HG03159 (cell line): ENCODE data around the gene SIN3A.
"Not testable (repeated sequence)": the region's sequence is repeated elsewhere in the genome, so short reads cannot be mapped to it uniquely, and the experiment has no call there.

Source experiments
- ATAC-seq: cut with Tn5 transposase; IDR thresholded peaks from one replicate; pipeline ENCODE4 v1.9.1; 2021; ENCODE audit warnings: mild to moderate bottlenecking, moderate library complexity; ENCODE audit not compliant: unreplicated experiment

Gene SIN3A

DNA sequence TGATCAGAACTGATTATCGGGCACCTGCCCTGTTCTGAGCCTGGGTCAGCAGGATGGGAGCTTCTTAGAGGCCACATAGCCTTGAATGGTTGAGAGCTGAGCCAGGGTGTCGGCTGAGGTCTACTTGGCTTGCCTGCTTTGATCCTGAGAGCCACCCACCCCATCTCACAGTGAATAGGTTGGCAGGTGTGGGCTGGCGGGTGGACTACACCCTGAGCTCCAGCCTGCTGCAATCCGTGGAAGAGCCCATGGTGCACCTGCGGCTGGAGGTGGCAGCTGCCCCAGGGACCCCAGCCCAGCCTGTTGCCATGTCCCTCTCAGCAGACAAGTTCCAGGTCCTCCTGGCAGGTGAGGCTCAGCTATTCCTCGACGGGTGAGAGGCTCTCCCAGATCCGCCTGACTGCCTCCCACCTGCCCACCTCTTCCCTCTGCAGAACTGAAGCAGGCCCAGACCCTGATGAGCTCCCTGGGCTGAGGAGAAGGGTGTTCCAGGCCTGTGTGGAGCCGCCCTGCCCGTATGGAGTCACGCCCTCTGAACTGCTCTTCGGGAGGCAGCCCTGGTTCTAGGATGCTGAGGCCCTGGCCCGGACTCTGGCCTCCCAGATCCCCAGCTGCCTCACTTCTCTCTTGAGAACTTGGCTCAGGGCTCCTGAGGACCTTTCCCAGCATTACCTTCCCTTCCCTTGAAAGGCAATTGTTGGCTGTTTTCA is 111.8 kb downstream of the SIN3A start:
- ATAC-seq: no peak

DNA sequence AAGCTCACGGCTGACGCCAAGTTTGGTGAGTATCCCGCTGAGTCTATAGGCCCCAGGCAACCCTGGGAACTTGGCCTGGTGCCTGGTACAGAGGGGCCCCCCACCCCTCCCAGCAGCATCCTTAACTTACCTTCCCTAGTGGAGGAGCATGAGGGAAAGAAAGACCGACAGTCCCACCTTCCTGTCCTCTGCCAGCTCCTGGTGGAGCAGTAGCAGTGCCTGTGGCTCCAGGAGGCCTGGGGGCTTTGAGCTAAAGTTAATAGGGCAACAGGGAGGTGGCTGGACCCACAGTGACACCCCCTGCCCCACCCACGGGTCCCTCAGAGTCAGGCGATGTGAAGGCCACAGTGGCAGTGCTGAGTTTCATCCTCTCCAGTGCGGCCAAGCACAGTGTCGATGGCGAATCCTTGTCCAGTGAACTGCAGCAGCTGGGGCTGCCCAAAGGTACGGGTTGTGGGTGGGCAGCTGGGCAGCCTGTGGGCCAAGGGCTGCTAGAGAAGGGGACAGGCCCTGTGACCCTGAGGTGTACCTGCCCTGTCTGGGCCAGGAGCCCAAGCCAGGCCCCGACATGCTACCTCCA is 112.7 kb downstream of the SIN3A start:
- no peak for ATAC-seq

DNA sequence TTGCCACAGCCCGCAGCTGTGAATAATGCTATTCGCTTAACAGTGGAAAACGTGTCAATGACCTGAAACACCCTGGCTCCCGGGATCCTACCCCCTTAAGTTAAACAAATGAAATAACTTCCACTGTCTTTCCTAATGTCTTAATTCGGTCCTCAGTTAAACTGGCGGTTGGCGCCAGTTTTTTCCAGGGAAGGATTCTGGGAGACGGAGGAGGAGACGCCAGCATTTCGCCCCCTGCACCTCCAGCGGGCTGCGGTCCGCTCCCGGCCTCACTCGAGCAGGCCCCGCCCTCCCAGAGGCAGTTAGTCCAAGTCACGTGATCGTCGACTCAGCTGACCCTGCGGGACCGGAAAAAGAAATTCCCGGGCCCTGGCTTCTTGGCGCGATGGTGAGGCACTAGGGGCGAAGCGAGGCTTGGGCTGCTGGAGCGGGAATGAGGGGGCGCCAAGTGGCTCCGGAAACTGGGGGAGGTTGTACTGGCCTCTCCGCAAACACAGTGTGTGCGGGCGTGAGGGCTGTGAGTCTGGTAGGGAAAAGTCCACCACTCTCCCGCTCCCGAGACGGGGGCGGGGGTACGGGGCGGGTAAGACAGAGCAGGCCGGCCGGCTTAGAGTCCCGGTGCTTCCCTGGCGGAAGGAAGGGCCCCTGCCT is 115.7 kb downstream of the SIN3A start, which contains the start of gene COMMD4:
COMMD4 (plus strand) TSS at position 359 of the 651 bp plus-strand sequence; CDS start at position 386, 27 bp downstream.
- ATAC-seq: peak; percentile 69

DNA sequence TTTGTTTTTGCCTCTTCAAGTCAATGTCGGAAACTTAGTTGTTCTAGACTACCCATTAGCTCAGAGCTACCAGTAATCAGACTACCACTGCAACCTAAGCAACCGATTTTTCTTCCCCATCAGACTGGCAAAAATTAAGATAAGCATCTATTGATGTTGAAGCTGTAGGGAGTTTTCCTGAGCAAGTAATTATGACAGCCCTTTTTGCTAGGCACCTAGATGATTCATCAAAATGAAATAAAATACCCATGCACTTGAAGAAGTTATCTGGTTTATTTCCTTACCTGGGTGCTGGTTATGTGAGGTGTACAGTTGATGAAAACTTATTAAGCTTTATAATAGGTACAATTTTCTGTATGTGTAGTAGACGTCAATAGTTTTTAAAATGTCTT is 116.2 kb downstream of the SIN3A start:
- no peak for ATAC-seq

DNA sequence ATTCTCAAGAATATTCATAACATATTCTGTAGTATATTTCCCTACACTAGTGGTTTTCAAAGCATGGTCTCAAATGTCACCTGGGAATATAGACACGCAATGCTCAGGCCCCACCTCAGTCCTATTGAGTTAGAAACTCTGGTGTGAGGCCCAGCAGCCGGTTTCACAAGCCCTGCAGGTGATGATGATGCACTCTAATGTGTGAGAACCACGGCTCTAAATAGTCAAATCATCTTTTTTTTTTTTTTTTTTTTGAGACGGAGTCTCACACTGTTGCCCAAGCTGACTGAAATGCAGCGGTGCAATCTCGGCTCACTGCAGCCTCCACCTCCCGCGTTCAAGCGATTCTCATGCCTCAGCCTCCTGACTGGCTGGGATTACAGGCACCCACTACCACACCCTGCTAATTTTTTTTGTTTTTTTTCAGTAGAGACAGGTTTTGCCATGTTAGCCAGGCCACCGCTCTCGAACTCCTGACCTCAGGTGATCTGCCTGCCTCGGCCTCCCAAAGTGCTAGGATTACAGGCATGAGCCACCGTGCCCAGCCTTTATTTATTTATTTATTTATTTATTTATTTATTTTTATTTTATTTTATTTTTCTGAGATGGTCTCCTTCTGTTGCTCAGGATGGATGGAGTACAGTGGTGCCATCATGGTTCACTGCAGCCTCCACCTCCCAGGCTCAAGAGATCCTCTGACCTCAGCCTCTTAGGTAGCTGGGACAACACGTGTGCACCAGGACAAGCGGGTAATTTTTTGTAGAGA is 117.7 kb downstream of the SIN3A start:
- ATAC-seq: not testable (repeated sequence)

DNA sequence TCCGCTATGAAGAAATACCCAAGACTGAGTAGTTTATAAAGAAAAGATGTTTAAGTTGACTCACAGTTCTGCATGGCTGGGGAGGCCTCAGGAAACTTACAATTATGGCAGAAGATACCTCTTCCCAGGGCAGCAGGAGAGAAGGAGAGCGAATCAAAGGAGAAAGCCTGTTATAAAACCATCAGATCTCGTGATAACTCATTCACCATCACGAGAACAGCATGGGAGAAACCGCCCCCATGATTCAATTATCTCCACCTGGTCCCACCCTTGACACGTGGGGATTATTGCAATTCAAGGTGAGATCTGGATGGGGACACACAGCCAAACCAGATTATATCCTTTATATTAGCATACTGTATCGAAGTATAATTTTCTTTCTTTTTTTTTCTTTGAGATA is 119.4 kb downstream of the SIN3A start:
- ATAC-seq: not testable (repeated sequence)

DNA sequence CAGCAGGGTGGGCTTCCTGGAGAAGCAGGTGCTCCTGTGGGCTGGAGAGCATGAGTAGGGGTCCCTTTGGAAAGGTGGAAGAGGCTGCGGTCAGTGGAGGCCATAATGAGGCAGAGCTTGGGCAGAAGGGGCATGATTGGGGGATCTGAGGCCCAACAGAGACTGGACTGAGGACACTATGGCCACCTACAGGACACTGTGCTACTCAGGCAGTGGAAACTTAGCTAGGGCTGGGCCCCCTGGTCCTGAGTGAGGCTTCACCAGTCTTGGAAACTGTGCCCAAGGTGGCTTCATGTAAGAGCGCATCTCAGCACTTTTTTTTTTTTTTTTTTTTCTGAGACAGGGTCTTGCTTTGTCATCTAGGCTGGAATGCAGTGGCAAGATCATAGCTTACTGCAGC is 121.9 kb downstream of the SIN3A start:
- no peak for ATAC-seq

DNA sequence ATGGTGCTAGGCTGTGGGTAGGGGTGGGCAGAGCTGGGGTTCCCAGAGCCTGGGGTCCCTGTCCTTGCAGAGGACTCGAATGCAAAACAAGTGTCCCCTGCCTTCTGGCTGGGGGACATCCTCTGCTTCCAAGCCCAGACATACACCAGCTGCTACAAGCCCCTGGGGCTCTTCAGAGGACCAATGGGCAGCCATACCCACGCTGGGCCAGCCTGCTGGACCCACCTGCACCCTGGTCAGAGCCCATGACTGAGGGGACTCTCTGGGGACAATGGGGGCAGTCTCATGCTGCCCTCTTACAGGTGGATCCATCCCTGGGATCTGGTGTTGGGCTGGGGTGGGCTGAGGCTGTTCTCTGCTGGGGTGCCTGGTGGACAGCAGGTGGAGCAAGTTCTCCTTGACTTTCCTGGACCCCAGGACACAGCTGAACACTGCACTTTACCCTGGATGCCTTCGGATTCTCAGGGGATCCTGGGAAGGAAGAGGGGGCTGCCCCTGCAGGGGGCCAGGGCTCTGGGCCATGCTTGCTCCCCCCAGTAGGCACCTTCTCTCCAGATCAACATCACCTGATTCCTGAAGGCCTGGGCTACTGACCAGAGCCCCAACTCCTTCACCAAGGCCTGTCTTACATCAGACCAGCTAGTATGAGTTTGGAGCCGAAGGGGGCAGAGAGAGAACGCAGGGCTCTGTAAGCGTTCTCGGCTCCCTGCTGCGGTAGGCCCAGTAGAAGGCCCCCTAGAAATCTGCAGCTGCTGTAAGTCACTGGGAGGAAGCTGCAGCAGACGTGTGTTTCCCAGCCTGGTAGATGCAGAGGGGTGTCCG is 122.8 kb downstream of the SIN3A start:
- no peak for ATAC-seq

DNA sequence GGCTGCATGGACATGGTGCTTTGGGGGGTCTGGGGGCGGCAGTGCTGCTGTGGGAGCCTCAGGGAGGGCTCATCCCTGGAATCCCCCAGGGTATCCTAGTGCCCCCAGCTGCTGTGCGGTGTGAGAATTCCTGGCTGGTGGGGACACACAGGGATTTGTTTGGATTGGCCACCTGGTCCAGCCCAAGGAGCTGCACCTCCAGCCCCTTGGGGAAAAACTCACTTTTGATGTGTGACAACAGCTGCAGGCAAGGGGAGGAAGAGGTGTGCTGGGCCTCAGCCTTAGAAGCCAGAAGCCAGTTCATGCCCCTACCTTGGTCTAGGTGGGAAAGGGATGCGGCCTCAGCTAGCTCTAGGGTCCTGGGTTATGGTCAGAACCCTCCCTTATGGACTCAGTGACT is 124.0 kb downstream of the SIN3A start:
- no peak for ATAC-seq

DNA sequence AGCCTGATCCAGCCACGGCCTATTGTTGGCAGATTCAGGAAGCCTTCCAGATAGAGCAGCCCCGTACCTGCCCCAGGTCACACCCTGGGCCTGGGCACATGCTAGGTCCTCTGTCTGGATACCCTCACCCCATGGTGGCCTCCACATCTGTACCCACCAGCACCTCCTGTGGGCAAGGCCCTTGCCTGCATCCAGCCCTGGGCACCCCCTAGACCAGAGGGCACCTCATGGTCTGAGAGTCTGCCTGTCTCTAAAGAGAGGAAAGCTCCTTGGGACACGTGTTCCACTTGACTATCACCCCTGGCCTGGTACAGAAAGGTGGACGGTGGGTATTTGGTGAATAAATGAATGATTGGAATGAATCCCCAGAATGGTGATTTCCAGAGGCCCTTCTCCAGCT is 124.5 kb downstream of the SIN3A start:
- ATAC-seq: no peak

DNA sequence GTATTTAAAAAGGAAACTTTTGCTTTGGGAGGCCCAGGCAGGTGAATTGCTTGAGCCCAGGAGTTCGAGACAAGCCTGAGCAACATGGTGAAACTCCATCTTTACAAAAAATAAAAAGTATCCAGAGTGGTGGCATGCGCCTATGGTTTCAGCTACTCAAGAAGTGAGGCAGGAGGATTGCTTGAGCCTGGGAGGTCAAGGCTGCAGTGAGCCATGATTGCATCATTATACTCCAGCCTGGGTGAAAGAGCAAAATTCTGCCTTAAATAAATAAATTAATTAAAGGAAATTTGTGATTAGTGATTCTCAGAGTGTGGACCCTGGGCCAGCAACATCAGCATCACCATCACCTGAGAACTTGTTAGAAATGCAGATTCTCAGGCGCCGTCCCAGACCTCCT is 125.6 kb downstream of the SIN3A start:
- no peak for ATAC-seq

DNA sequence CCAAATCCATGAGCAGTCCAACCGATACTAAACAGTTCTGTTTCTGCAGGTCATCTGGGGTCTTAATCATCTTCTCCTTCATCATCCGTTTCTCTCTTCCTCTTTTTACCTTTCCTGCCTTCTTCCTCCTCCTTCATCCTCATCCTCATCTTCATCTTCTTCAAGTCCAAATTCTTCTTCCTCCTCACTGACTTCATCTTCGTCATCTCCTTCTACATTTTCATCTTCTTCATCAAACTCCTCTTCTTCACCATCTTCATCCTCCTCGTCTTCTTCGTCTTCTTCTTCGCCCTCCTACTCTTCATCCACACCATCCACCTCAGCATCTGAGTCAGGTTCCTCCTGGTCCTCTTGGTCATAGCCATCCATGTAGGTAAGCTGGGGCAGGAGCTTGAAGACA is 129.8 kb downstream of the SIN3A start:
- no peak for ATAC-seq
